Endothelial cell of umbilical vein (primary cell): ENCODE data around the gene REP15. TPM values are rescaled to one million over a fixed set of nuclear protein-coding genes. Genes with fewer than 3 reads are reported as not detected.

Experiments
- BruUV-seq: library from RNA; stranded (reverse); fragments of 400-500 nt; replicated peaks from 2 replicates; lab custom pipeline; 2021; lab: Mats Ljungman, UMichigan
- CTCF ChIA-PET: fragments of 300-600, 350-600 bp; sonication (Branson Sonifier 250); formaldehyde crosslinking; loops from one replicate; lab custom pipeline; 2021; ENCODE audit warnings: antibody characterized with exemption, inconsistent platforms; lab: Charles Lee
- POLR2A ChIA-PET: fragments of 300-600, 350-600 bp; sonication (Branson Sonifier 250); formaldehyde crosslinking; loops from one replicate; lab custom pipeline; 2021; ENCODE audit warnings: antibody characterized with exemption, inconsistent platforms; lab: Charles Lee
- DNase-seq: peaks from one replicate; pipeline ENCODE4 v3.0.0-alpha.2; 2011; ENCODE audit warnings: low read depth, low spot score
- FAIRE-seq: peaks from 2 replicates; lab custom pipeline; 2011; peaks lifted over from hg19 to GRCh38; lab: Jason Lieb, UNC
- H2AFZ ChIP-seq: 2 replicates; pipeline ENCODE4 v1.6.0; 2012; ENCODE audit warnings: low read depth, low read length, control low read depth, inconsistent platforms
- H3K27ac ChIP-seq: 2 replicates; pipeline ENCODE4 v1.5.1; 2011; ENCODE audit warnings: low read depth, mild to moderate bottlenecking, control low read depth, low read length, moderate library complexity; ENCODE audit not compliant: insufficient read depth
- H3K27me3 ChIP-seq, 2 experiments: 2 replicates each; pipeline versions ENCODE4 v1.6.0 to v1.6.1; 2011; ENCODE audit warnings: low read length in 2 of 2, mixed read lengths in 1 of 2; ENCODE audit not compliant: control insufficient read depth in 2 of 2, insufficient read depth in 2 of 2
- H3K36me3 ChIP-seq, 2 experiments: 2 replicates in 1 of 2; 3 replicates in 1 of 2; pipeline ENCODE4 v1.5.1; 2011; ENCODE audit warnings: low read length in 2 of 2, mild to moderate bottlenecking in 1 of 2, moderate library complexity in 1 of 2; ENCODE audit not compliant: control insufficient read depth in 2 of 2, insufficient read depth in 2 of 2; ENCODE audit errors: extremely low read depth in 1 of 2
- H3K4me1 ChIP-seq: 3 replicates; pipeline ENCODE4 v1.5.1; 2011; ENCODE audit warnings: mild to moderate bottlenecking, low read length; ENCODE audit not compliant: control insufficient read depth, insufficient read depth; ENCODE audit errors: extremely low read depth
- H3K4me2 ChIP-seq: 2 replicates; pipeline ENCODE4 v1.6.1; 2011; ENCODE audit warnings: low read length, control low read depth, mixed read lengths; ENCODE audit not compliant: insufficient read depth
- H3K4me3 ChIP-seq, 3 experiments: fragments of 200-600 bp in 1 of 3; sonication (generic), shearing (Covaris generic) in 1 of 3; replicated peaks in 1 of 3; 2 replicates each; pipeline ENCODE4 v1.5.1; 2011 to 2016; ENCODE audit warnings: control low read depth in 3 of 3, low read length in 3 of 3, mild to moderate bottlenecking in 2 of 3, inconsistent platforms in 1 of 3, low read depth in 1 of 3, moderate library complexity in 1 of 3; ENCODE audit not compliant: insufficient read depth in 1 of 3
- H3K79me2 ChIP-seq: 2 replicates; pipeline ENCODE4 v1.6.0; 2012; ENCODE audit warnings: low read length, inconsistent platforms; ENCODE audit not compliant: control insufficient read depth, insufficient read depth
- H3K9ac ChIP-seq: replicated peaks from 2 replicates; pipeline ENCODE3; 2011; ENCODE audit warnings: low read length, control low read depth; ENCODE audit not compliant: insufficient read depth; ENCODE audit errors: extremely low read depth
- H3K9me1 ChIP-seq: replicated peaks from 3 replicates; pipeline ENCODE4 v1.6.0; 2011; ENCODE audit warnings: mild to moderate bottlenecking, low read length; ENCODE audit not compliant: control insufficient read depth, insufficient read depth; ENCODE audit errors: extremely low read depth
- H3K9me3 ChIP-seq: replicated peaks from 2 replicates; pipeline ENCODE4 v1.5.1; 2012; ENCODE audit warnings: low read length, inconsistent platforms; ENCODE audit not compliant: control insufficient read depth, insufficient read depth
- H4K20me1 ChIP-seq: replicated peaks from 2 replicates; pipeline ENCODE3; 2011; ENCODE audit warnings: mild to moderate bottlenecking, low read length; ENCODE audit not compliant: control insufficient read depth, insufficient read depth; ENCODE audit errors: extremely low read depth
- CTCF ChIP-seq, 2 donors: IDR thresholded peaks; 1 replicate in 1 of 2; 2 replicates in 1 of 2; pipeline ENCODE4 v1.5.1; 2011; ENCODE audit warnings: low read length in 2 of 2, mild to moderate bottlenecking in 2 of 2, moderate library complexity in 2 of 2, control low read depth in 1 of 2, inconsistent platforms in 1 of 2, low read depth in 1 of 2; ENCODE audit not compliant: insufficient read depth in 1 of 2; ENCODE audit errors: extremely low read depth in 1 of 2
- EZH2 ChIP-seq: IDR thresholded peaks from 2 replicates; pipeline ENCODE4 v1.6.1; 2012; ENCODE audit warnings: borderline replicate concordance, low read depth, mild to moderate bottlenecking, moderate library complexity, low read length, inconsistent platforms; ENCODE audit not compliant: severe bottlenecking
- FOS ChIP-seq: IDR thresholded peaks from 2 replicates; pipeline ENCODE4 v1.6.1; 2011; ENCODE audit warnings: mild to moderate bottlenecking, low read length, moderate library complexity, borderline replicate concordance; ENCODE audit not compliant: insufficient read depth
- GATA2 ChIP-seq: IDR thresholded peaks from 2 replicates; pipeline ENCODE4 v1.7.0; 2011; ENCODE audit warnings: low read depth, mild to moderate bottlenecking, moderate library complexity, mixed read lengths, low read length; ENCODE audit not compliant: insufficient read length, insufficient read depth
- JUN ChIP-seq: IDR thresholded peaks from 2 replicates; pipeline ENCODE4 v1.6.1; 2011; ENCODE audit warnings: borderline replicate concordance, low read depth; ENCODE audit not compliant: insufficient read length, insufficient read depth
- MAX ChIP-seq: IDR thresholded peaks from 2 replicates; pipeline ENCODE4 v1.6.1; 2011; ENCODE audit not compliant: insufficient read depth, insufficient read length
- MYC ChIP-seq: IDR thresholded peaks from one replicate; pipeline ENCODE4 v1.6.1; 2011; ENCODE audit warnings: mild to moderate bottlenecking, low read depth, low read length
- POLR2A ChIP-seq: IDR thresholded peaks from 2 replicates; pipeline ENCODE4 v1.6.1; 2012; ENCODE audit warnings: low read depth, mild to moderate bottlenecking, control low read depth, low read length
- POLR2AphosphoS5 ChIP-seq: IDR thresholded peaks from 2 replicates; pipeline ENCODE4 v1.6.1; 2012; ENCODE audit warnings: low read depth, mild to moderate bottlenecking, control low read depth, low read length, moderate library complexity; ENCODE audit not compliant: insufficient read depth
- dilution Hi-C: fragments of 300-500 bp; cut with MboI; formaldehyde crosslinking; loops from one replicate; pipeline ENCODE4 v1.15.0; 2019; ENCODE audit warnings: low sequenced_read_pairs; ENCODE audit not compliant: extremely low pct_ligation_motif_present
- intact Hi-C: fragments of 100-400 bp; cut with micrococcal nuclease; formaldehyde crosslinking; loops from one replicate; pipeline ENCODE4 v1.10.0; 2022
- polyA plus RNA-seq, 4 experiments: library from polyadenylated mRNA; depleted of rRNA in 3 of 4; stranded (reverse) in 3 of 4; unstranded in 1 of 4; fragments of >200 nt; gene quantifications; 2 replicates each; pipeline versions ENCODE4 v1.2.1 to v1.2.3, GENCODE V29; 2011 to 2012; ENCODE audit warnings: missing spikeins in 1 of 4
- total RNA-seq: library from RNA; stranded (reverse); gene quantifications from 2 replicates; pipeline ENCODE4 v1.2.3, GENCODE V29; 2021

Gene REP15
- total and polyA plus RNA-seq, 2 donors (not counting 3 experiments of a cell fraction or from before 2014, with no cell fraction given) = 0.94 to 4.8 TPM

GRCh38 chr12:27689558-27690180 lies 6.6 kb upstream of the REP15 start:
- no peaks in the 10 kb centered on the region for H4K20me1 ChIP-seq
- H3K27me3 ChIP-seq = no peaks in the 10 kb centered on the region
- no peak for TF ChIP-seq MYC
- no peak for TF ChIP-seq EZH2
- TF ChIP-seq MAX = no peak
- no peak overlapping the region for H3K27ac ChIP-seq
- dilution Hi-C loops (no loop called here), intact Hi-C loops (no loop called here)
- no TSS peak for BruUV-seq
- no peak overlapping the region for H3K4me2 ChIP-seq
- H3K4me1 ChIP-seq = no peaks in the 10 kb centered on the region
- H3K9me1 ChIP-seq = no peaks in the 10 kb centered on the region
- DNase-seq = no peak
- FAIRE-seq = no peak
- no peak overlapping the region for H3K9ac ChIP-seq
- no peaks in the 10 kb centered on the region for H3K9me3 ChIP-seq
- peaks cover 30 to 37% of the 10 kb centered on the region in 2 experiments for H3K36me3 ChIP-seq
- H3K4me3 ChIP-seq = no peak overlapping the region
- POLR2A ChIA-PET = no interaction called here
- no peaks in the 10 kb centered on the region for H3K79me2 ChIP-seq
- no peak overlapping the region for H2AFZ ChIP-seq
- CTCF ChIA-PET = interaction anchor here (0.9 kb wide), 1 partner anchor 19 kb away, joined by 3 read pairs; no protein-coding TSS in a partner anchor

- TF ChIP-seq MYC (no peak), GATA2 (no peak), EZH2 (no peak), CTCF (IDR thresholded peaks at IDR 0.05; ENCODE audit: extremely low read depth in 1 of 2, insufficient read depth in 1 of 2, low read depth in 1 of 2, low read length in 2 of 2) (no peak), JUN (no peak), POLR2AphosphoS5 (no peak), FOS (no peak), MAX (no peak), POLR2A (no peak)
- POLR2A ChIA-PET = no interaction called here
- Histone ChIP-seq H3K4me3 (no peak overlapping the region), H3K27ac (no peak overlapping the region), H3K27me3 (no peaks in the 10 kb centered on the region), H3K4me2 (no peak overlapping the region), H3K36me3 (peaks cover 34 to 36% of the 10 kb centered on the region in 2 experiments), H3K9ac (no peak overlapping the region), H3K9me3 (no peaks in the 10 kb centered on the region), H3K79me2 (no peaks in the 10 kb centered on the region), H3K4me1 (no peaks in the 10 kb centered on the region), H4K20me1 (no peaks in the 10 kb centered on the region), H3K9me1 (no peaks in the 10 kb centered on the region), H2AFZ (no peak overlapping the region)
- FAIRE-seq (no peak), DNase-seq (no peak)
- dilution Hi-C loops = no loop called here
- no TSS peak for BruUV-seq
- CTCF ChIA-PET = no interaction called here
- intact Hi-C loops = no loop called here
Measured at GRCh38 chr12:27693403-27693802, 2.8 kb upstream of the REP15 start.
